Measurements from ENCODE around the gene ARMC2.
"Not testable (repeated sequence)": the region's sequence is repeated elsewhere in the genome, so short reads cannot be mapped to it uniquely, and the experiment has no call there.

Gene ARMC2

DNA sequence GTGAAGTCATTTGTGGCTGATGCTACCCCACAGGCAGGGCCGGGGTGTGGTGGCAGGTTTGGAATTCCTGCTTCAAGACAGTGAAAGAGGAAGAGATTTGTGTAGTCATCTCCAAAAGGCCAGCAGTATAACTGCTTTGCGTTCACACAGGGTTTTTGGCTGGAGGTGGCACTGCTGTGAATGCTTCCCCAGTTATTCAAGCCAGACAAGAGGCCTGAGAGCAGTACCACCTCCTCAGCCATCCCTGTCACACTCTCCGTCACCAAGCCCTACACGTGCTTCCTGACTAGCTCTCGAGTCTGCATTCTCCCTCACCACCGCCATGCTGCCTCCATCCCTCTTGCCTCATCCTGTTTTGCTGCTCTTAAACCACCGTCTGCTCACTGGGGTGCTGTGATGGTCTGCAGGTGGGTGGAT is 23.9 kb downstream of the ARMC2 start:
- no peak for DNase-seq (ENCODE audit: low read depth in 2 of 2)

DNA sequence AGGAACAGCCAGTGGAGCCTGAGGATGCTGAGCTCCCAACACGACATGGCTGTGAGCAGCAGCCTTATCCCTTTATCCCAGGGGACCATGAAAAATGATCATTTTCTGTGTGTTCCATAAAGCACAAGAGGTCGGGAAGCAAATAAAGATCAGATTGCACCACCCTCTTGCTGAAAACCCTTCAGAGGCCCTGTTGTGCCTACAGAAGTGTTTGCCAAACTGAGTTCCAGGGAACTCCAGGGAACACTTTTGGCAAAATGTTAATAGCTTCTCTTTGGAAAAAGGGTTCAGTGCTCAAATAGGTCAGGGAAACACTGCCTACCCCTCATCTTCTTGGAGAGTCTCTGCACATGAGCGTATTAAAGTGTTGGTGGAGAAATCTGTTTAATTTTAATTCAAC is 24.4 kb downstream of the ARMC2 start:
- no peak for DNase-seq (ENCODE audit: low read depth in 2 of 2)

DNA sequence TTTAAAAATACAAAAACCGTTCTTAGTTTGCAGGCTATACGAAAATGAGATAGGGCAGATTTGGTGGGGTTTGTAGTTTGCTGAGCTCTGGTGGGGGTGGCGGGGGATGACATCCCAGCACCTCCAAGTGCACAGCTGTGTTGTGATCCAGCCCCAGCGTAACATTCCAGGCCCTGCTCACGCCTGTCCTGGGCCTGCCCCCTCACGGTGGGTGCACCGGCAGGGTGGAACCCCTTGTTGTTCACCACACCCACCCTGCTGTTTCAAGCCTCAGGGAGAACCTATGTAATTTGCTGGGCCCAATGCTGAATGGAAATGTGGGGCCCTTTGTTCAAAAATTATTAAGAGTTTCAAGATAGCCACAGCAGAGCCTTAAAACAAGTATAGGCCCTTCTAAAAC is 25.0 kb downstream of the ARMC2 start:
- DNase-seq (ENCODE audit: low read depth in 2 of 2): no peak

DNA sequence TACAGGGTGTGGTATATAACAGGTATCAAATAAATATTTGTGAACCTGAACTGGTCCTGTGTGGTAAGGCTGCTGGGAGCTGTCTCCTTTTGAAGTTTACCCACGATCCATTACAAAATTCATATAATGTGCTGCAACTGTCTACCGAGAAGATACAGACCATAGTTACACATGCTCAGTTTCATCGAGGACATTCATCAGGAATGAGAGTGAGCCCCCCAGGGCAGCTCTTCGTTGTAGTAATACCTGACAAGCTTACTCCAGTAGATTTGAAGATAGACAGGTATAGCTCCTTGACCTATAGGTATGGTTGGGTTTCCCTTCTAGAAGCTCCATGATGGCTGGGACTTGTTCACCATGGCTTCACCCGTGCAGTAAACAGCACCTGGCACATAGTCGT is 25.7 kb downstream of the ARMC2 start:
- DNase-seq (ENCODE audit: low read depth in 2 of 2): no peak

DNA sequence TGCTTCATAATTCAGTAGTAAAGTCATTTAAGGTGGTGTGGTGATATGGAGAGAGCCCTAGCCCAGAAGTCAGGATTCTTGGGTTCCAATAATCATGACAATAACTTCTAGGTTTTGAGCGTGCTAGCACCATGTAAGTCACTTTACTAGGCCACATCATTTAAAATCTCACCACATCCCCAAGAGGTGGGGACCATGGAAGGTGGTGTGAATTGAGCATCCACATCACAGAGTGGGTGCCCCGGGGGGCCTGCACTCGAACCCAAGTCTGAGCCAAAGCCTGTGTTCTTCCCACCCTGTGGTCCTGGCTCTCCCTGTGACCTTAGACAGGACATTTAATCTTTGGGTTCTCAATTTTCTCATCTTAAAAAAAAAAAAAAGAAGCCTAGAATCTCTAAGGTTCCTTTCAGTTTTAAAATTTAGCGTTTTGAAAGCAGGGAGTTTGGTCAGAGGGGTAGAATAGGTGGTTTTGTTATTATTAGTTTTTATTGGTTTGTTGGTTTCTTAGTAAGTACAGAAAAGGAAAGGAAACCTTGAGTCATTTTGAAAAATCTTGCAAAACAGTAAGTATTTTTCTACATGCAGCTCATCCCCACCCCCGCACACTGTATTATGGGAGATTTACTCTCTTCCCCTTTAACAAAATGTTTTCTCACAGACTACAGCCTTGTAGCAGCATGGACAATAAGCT is 26.4 kb downstream of the ARMC2 start:
- DNase-seq (ENCODE audit: low read depth in 2 of 2): peak; percentile 31 to 41

DNA sequence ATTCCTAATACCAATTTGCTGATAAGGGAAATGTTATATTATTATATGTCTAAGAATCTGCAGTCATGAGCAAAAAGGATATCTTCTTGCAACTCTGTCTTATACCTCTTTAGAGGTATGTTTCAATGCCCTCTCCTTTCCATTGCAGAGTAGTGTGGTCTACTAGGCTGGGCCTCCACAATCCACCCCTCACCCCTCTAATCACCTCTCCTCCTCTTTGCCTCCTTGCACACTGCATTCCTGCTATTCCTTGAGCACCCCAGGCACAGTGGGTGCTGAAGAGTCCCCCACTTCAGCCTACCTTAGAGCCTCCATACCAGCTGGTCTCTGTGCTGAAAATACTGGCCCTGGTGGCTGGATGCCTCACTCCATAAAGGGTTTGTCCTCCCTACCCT is 26.9 kb downstream of the ARMC2 start:
- no peak for DNase-seq (ENCODE audit: low read depth in 2 of 2)

DNA sequence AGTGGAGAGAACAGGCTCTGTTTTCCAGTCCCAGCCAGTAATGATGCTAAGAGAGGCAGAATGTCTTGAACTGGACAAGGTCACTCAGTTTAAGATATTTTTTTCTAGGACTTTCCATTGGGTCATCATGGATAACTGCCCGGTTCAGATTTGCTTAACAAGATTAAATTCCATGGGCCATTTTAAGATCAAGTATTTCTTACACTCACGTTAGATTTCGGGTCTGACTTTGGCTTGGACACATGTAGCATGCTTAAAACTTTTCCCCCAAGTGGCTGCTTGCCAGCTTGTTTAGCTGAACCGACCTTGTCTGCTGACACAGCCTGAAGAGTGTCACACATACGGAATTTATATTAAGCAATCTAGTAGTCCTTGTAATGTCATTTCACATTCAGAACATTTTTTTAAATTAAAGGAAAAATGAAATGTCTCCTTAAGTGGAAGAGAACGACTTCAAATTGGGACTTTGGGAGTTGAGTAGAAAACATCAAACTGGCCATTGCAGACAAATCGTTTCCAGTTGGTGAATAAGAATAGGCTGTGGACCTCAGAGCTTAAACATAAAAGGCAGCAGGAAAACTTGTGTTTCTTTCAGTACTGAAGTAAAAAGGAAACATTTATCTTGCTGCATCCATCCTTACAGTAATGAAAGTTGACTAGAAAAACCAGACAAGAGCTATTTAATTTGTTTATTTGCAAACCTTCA is 29.0 kb downstream of the ARMC2 start:
- DNase-seq (ENCODE audit: low read depth in 2 of 2): no peak

DNA sequence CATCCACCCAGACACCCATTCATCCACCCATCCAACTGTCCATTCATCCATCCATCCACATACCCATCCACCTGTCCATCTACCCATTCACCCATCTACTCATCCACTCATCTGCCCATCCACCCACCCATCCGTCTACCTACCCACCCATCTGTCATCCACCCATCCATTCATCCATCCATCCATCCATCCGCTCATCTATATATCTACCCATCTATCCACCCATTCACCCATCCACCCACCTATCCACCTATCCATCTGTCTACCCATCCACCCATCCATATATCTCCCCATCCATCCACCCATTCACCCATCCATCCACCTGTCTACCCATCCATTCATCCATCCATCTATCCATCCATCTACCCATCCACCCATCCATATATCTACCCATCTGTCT is 30.7 kb downstream of the ARMC2 start:
- DNase-seq (ENCODE audit: low read depth in 2 of 2): no peak

DNA sequence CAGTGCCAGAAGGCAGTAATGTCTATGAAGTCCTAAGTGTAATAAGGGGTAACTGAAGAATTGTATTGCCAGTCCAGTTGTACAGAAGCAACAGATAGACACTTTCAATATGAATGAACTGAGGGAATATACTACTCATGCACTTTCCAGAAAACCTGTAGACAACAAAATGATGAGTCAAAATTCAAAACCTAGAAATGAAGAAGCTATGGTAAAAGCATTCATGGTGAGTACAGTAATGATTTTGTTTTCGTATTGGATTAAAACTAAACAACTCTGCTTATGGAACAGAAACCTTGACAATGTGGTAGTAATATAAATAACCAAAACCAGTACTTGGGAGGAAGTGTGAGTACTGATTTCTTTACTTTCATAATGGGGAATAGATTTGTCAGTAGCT is 35.0 kb downstream of the ARMC2 start:
- no peak for DNase-seq (ENCODE audit: low read depth in 2 of 2)

DNA sequence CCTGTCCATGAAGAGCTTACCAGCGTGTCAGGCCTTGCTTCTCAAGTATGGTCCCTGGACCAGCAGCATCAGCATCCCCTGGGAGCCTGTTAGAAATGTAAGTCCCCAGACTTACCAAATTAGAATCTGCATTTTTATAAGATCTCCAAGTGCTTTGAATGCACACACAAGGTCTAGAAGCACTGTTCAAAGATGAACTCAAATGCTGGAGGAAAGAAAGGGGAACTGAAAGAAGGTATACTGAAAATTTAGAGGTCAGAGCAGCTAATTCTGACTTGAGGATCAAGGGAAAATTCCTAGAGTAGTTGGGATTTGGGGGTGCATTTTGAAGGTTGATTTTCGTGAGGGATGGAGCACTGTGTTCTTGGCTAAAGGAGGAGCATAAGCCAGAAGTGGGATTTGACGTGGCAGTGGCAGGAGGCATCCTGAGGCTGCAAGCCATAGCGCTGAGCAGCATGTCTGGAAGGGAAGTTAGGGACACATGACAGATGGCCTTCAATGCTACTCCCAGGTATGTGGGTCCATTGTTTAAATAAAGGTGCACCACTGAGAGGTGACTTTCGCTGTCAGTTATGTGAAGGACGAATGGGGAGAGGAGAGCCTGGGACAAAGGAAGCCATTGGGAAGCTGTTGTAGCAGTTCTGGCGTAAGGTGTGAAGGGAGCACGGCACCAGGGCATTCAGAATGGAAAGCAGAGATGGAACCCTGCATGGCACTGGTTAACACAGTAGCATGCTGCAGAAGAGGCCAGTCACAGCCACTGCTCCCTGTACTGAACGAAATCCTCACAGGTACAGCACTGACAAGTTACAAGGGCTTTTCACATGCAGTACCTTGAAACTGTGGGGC is 36.2 kb downstream of the ARMC2 start:
- DNase-seq (ENCODE audit: low read depth in 2 of 2): no peak

DNA sequence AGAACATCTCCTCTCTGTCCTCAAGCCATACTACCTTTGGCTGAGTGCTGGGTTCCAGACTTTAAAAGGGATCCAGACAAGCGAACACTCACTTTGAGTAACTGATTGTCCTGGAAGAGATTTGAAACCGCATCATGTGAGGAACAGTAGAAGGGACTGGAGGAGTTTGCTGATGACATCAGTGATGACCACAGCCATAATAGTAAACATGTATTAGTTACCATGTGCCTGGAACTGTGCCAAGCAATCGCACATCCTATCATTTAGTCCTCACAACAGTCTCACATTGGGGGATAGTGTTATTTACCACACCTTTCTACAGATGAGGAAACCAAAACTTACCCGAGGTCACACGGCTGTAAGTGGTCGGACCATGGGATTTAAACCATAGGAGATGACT is 39.8 kb downstream of the ARMC2 start:
- no peak for DNase-seq (ENCODE audit: low read depth in 2 of 2)

DNA sequence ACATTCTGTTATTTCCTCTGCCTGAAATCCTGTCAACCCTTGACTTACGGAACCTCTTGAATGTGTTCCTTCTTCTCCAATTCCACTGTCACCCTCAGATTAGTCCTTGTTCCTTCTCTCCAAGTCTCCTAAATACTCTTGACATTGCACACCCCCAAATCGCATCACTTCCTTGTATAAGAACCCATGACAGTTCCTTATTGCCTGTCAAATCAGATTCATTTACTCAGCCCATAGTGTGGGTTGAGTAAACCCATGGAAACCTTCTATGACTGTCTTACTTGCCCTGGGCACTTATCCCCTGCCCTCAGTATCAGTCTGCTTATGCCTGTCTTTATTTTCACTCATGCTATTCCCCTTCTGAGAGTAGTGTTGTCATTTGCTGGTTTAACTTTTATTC is 40.5 kb downstream of the ARMC2 start:
- DNase-seq (ENCODE audit: low read depth in 2 of 2): no peak

DNA sequence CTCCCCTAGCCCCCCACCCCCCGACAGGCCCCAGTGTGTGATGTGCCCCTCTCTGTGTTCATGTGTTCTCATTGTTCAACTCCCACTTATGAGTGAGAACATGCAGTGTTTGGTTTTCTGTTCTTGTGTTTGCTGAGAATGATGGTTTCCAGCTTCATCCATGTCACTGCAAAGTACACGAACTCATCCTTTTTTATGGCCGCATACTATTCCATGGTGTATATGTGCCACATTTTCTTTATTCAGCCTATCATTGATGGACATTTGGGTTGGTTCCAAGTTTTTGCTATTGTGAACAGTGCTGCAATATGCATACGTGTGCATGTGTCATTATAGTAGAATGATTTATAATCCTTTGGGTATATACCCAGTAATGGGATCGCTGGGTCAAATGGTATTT is 42.7 kb downstream of the ARMC2 start:
- DNase-seq (ENCODE audit: low read depth in 2 of 2): not testable (repeated sequence)

DNA sequence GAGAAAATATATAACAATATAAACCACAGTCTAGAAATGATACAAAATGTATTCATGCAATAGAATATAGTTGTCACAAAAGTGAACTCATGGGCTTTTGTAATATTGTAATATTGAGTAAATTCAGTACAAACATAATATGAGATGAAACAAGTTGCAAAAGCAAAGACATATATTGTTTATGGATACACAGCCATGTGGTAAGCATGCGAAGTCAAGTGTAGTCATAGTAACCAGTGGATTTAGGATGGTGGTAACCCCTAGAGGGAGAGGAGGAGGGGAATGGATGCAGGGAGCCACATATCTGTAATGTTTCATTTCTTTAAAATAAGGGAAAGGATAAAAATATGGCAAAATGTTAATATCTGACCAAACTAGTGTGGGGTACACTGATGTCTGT is 47.3 kb downstream of the ARMC2 start:
- DNase-seq (ENCODE audit: low read depth in 2 of 2): no peak

DNA sequence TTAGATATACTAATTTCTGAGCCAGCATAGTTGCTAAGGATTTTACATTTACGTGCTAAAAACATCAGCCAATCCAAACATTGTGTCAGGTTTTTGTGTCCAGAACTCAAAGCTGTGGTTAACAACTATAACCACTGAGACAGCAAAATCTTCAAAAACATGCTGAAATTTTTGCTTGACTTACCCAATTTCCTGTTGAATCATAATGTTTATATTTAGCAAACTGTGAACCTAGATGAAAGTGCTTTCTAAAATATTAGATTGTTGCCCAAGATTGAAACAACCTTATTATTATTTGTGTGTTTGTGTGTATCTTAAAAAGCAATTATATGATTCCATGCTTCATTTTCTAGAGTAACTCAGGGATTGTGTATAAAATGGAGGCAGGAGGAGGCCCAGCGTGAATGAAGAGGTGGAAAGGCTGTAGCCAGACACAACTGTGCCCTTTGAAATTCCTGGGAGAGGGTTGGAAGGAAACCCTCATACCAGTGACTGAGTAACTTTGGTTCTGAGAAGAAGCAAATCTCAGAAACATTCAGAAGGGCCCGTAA is 48.0 kb downstream of the ARMC2 start:
- DNase-seq (ENCODE audit: low read depth in 2 of 2): no peak

DNA sequence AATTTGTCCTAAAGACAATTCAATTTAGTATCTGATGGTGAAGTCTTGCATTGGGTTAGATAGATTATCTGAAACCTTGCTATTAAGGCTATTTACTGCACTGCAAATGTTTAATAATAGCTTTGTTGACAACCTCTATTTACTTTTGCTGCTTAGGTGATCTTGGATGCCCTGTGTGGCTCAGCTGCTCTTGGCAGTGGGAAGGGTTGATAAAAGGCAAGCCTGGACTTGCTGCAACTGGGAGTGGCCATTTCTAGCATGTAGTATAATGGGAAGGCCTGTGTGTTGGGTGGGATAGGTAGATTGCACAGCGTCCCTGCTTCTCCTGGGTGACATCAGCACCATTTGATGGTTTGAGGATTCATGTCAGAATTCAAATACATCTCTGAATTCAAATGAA is 49.1 kb downstream of the ARMC2 start:
- DNase-seq (ENCODE audit: low read depth in 2 of 2): no peak

DNA sequence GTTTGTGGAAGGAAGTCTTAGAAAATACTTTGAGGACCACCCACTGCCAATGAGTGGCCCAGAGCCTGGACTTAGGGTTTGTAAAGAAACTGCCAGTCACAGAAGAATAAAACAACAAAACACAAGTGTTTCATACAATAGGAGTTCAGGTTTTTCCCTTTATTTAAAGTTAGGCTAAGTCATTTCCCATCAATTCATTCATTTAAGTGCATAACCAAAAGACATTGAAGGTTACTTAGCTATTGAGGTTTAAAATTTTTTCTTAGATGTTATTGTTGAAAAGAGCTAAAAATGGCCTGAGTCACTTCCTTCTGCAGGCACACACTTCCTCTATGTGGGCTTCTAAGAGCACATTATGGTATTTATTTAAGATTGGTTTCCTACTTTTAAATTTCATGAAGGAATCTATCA is 54.2 kb downstream of the ARMC2 start:
- DNase-seq (ENCODE audit: low read depth in 2 of 2): no peak

DNA sequence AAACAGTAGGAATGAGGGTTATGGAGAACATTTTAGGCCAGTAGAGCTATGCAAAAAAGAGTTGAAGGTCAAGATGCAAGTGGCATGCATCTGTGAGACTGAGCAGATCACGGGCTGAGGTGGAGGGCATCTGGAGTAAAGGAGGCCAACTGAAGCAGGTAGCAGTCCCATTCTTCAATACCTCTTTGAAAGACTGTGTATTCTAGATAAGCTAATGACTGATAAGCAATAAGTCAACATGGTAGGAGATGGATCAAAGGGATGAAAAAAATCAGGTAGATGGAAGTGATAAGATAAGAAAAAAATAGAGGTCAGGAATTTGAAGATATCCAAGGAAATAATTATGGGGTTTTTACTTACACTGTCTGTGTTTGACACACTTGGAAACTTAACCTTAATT is 55.6 kb downstream of the ARMC2 start:
- DNase-seq (ENCODE audit: low read depth in 2 of 2): no peak

DNA sequence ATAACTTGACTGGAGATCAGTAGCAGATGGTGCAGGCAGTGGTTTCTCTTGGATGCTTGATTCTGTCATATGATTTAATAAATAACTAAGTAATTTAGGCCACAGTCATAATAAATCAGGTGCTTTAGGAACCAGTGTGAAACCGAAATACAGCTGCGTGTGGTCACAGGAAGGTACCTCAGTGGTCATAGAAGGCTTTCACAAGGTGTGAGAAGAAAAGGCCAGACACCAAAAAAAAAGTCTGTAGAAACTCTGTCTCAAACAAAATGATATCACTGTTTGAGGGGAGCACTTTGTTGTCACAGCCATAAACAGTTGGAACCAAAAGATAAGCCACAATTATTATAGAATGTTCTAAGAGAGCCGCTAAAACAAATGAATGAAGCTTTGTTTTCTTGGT is 56.5 kb downstream of the ARMC2 start:
- DNase-seq (ENCODE audit: low read depth in 2 of 2): no peak

DNA sequence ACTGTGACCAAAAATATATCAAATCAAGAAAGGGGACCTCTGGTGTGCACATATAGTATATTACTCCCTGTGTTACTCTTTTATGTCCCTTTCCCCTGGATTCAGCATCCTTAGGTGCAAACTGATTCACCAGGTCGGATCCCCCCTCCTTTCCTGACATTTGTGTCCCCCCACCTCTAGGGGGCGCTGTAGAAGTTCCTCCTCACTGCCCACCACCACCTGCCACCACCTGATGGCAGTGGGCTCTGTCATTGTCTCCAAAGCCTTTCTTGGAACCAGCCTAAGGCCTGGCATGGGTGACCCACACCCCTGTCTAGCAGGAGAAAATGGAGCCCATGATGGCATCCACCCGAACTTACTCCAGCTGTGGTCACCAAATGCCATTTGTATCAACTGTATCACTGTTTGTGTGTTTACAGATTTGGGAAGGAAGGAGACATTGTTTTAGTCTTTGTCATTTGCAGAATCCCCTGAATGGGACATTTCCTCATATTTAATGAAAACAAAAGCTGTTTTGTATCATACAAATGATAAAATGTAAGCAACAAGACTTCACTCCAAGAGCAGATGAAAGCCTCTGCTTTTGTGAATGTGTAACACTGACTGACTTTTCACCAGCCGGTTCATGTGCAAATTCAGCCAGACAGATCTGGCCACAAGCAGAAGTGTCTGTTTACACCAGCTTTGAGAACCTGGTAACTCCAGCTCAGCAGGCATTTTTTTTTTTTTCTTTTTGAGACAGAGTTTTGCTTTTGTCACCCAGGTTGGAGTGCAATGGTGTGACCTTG is 66.2 kb downstream of the ARMC2 start:
- peak; percentile 23 to 26 for DNase-seq (ENCODE audit: low read depth in 2 of 2)

DNA sequence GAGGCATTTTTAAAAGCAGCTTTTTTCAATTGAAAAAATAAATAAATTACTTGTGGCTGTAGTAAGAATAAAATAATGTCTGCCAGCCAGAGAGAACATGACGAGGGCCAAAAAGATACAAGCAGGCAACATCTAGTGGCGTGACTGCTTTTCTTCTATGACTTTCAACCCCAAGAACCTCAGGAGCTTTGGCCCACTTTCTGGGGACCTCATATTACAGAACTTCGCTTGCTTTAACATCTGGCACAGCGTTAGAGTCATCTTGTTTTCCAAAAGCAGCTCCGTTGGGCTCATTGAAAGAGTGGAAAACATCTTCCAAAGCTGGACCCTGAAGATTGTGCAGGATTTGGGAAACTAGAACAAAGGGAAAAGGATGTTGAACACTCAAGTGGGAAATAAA is 67.0 kb downstream of the ARMC2 start:
- DNase-seq (ENCODE audit: low read depth in 2 of 2): no peak

Measured in stimulated activated CD8-positive, alpha-beta memory T cell treated with anti-CD3 and anti-CD28 coated beads, Interleukin-2, amount 100 ng/mL, for 48 hours (primary cell).